GM23338 (cell line): ENCODE measurements around the gene ESR1.

Experiments
- CREB1 ChIP-seq: fragments of 250-450 bp; sonication (Bioruptor Pico); IDR thresholded peaks from 2 replicates; pipeline ENCODE4 v1.5.0; 2020; ENCODE audit warnings: low read depth, mild to moderate bottlenecking, moderate library complexity
- CTCF ChIP-seq, 2 experiments: fragments of 200-600 bp in 1 of 2; sonication (generic) in 1 of 2; conservative IDR thresholded peaks; 2 replicates each; pipeline versions ENCODE4 v1.5.1 to v1.6.1; 2016 to 2017; ENCODE audit warnings: antibody characterized with exemption in 2 of 2, low read depth in 2 of 2, mild to moderate bottlenecking in 2 of 2, moderate library complexity in 1 of 2
- ETS1 ChIP-seq: IDR thresholded peaks from 2 replicates; pipeline ENCODE4 v1.6.1; 2016; ENCODE audit warnings: antibody characterized with exemption
- EZH2 ChIP-seq: fragments of 200-600 bp; sonication (generic); IDR thresholded peaks from one replicate; pipeline ENCODE4 v1.8.0; 2017; ENCODE audit warnings: antibody characterized with exemption, mild to moderate bottlenecking, low read depth; ENCODE audit not compliant: unreplicated experiment
- EZH2phosphoT487 ChIP-seq: fragments of 200-600 bp; sonication (generic); IDR thresholded peaks from one replicate; pipeline ENCODE4 v1.8.1; 2018; ENCODE audit warnings: antibody characterized with exemption; ENCODE audit not compliant: unreplicated experiment
- JUNB ChIP-seq: IDR thresholded peaks from one replicate; pipeline ENCODE4 v1.6.1; 2016; ENCODE audit warnings: antibody characterized with exemption; ENCODE audit not compliant: unreplicated experiment
- POLR2AphosphoS5 ChIP-seq: IDR thresholded peaks from 2 replicates; pipeline ENCODE4 v1.6.1; 2016; ENCODE audit warnings: antibody characterized with exemption, low read depth
- REST ChIP-seq: IDR thresholded peaks from one replicate; pipeline ENCODE4 v1.6.1; 2018; ENCODE audit warnings: antibody characterized with exemption; ENCODE audit not compliant: unreplicated experiment
- STAT1 ChIP-seq: IDR thresholded peaks from one replicate; pipeline ENCODE4 v1.6.1; 2016; ENCODE audit warnings: antibody characterized with exemption; ENCODE audit not compliant: unreplicated experiment
- ZNF331 ChIP-seq: fragments of 250-450 bp; sonication (Bioruptor Pico); IDR thresholded peaks from 2 replicates; pipeline ENCODE4 v1.5.0; 2020; ENCODE audit warnings: low read depth, mild to moderate bottlenecking, moderate library complexity

GRCh38 chr6:152110886-152111820 is 303.7 kb downstream of the ESR1 start:
- TF ChIP-seq CREB1 (CRISPR knock-in tag) (no peak), EZH2phosphoT487 (no peak), EZH2 (no peak), CTCF (conservative IDR thresholded peaks at IDR 0.05; ENCODE audit: low read depth in 2 of 2) (no peak), POLR2AphosphoS5 (no peak), ETS1 (no peak), JUNB (no peak), REST (no peak), ZNF331 (CRISPR knock-in tag) (no peak), STAT1 (no peak)
